Measurements from ENCODE around the gene CYP1A2.

- TF ChIP-seq CTCF (conservative IDR thresholded peaks at IDR 0.05 in 1 of 2, IDR thresholded peaks at IDR 0.05 in 1 of 2; ENCODE audit: extremely low read depth in 1 of 2, insufficient read depth in 1 of 2, low read depth in 1 of 2, low read length in 2 of 2), result no peak
- no peak for TF ChIP-seq EZH2 (IDR thresholded peaks at IDR 0.05; ENCODE audit: borderline replicate concordance, low read length)
Observed at GRCh38 chr15:74779162-74779648, 30.6 kb downstream of the CYP1A2 start.

Data from mammary epithelial cell (primary cell).